Right atrium auricular region (tissue), 2 donors: ENCODE results near the gene DNAJC3. TPM values are rescaled to one million over a fixed set of nuclear protein-coding genes. Genes with fewer than 3 reads are reported as not detected.
"Not testable (repeated sequence)": the region's sequence is repeated elsewhere in the genome, so short reads cannot be mapped to it uniquely, and the experiment has no call there.

Experiments
- DNase-seq: peaks from one replicate; pipeline ENCODE4 v3.0.0-alpha.2; 2019; ENCODE audit warnings: low spot score
- H3K27ac ChIP-seq, 2 donors: fragments of 200-600 bp; sonication (generic); 1 replicate in 1 of 2; 2 replicates in 1 of 2; pipeline ENCODE4 v1.5.1; 2016 to 2019
- H3K27me3 ChIP-seq, 2 donors: fragments of 200-600 bp; sonication (generic); one replicate each; pipeline versions ENCODE4 v1.5.1 to v1.6.0; 2017 to 2019
- H3K36me3 ChIP-seq: fragments of 200-600 bp; sonication (generic); one replicate; pipeline ENCODE4 v1.5.1; 2016
- H3K4me1 ChIP-seq, 2 donors: fragments of 200-600 bp; sonication (generic); one replicate each; pipeline versions ENCODE4 v1.5.1 to v1.6.0; 2017 to 2019
- H3K4me3 ChIP-seq, 2 donors: fragments of 200-600 bp; sonication (generic); 1 replicate in 1 of 2; 2 replicates in 1 of 2; pipeline ENCODE4 v1.5.1; 2017 to 2019; ENCODE audit warnings: mild to moderate bottlenecking in 1 of 2, moderate library complexity in 1 of 2
- H3K9me3 ChIP-seq, 2 donors: fragments of 200-600 bp; sonication (generic); one replicate each; pipeline ENCODE4 v1.5.1; 2019
- total RNA-seq, 2 donors: library from RNA; depleted of rRNA; stranded (reverse); fragments of >200 nt; gene quantifications; one replicate each; pipeline ENCODE4 v1.1.0, GENCODE V29; 2016
- TF ChIP-seq, protein P1 (sequence below), 2 donors: fragments of 200-600 bp; sonication (generic); IDR thresholded peaks; one replicate each; pipeline ENCODE4 v1.5.1; 2019; ENCODE audit warnings: antibody characterized with exemption in 2 of 2

DNAJC3 gene
- total RNA-seq, 2 donors from 2014 or later = 32.6 to 37.7 TPM

DNA sequence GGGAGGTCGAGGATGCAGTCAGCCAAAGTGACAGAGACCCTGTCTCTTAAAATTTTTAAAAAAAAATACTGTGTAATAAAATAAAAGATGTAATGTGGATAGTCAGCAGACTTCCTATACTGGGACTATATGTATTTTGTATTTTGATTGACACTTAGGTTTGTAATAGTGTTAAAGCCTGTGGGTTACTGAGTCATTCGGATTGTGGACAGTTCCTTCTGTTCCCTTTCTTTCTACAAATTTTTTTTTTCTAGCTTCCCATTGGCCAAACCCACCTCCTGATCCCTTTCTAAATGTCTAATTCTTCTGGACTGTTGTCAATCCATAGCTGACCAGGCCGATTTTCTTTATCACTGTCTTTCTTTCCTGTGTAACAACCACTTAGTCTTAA is 108.0 kb downstream of the DNAJC3 start:
- H3K9me3 ChIP-seq = peaks cover 0 to 3% of the 10 kb centered on the region in 2 donors
- peaks cover 0 to 7% of the 10 kb centered on the region in 2 donors for H3K4me1 ChIP-seq
- no peak overlapping the region for H3K4me3 ChIP-seq
- no peaks in the 10 kb centered on the region for H3K27me3 ChIP-seq
- no peak for DNase-seq
- H3K27ac ChIP-seq = no peak overlapping the region
- TF ChIP-seq, protein P1, sequence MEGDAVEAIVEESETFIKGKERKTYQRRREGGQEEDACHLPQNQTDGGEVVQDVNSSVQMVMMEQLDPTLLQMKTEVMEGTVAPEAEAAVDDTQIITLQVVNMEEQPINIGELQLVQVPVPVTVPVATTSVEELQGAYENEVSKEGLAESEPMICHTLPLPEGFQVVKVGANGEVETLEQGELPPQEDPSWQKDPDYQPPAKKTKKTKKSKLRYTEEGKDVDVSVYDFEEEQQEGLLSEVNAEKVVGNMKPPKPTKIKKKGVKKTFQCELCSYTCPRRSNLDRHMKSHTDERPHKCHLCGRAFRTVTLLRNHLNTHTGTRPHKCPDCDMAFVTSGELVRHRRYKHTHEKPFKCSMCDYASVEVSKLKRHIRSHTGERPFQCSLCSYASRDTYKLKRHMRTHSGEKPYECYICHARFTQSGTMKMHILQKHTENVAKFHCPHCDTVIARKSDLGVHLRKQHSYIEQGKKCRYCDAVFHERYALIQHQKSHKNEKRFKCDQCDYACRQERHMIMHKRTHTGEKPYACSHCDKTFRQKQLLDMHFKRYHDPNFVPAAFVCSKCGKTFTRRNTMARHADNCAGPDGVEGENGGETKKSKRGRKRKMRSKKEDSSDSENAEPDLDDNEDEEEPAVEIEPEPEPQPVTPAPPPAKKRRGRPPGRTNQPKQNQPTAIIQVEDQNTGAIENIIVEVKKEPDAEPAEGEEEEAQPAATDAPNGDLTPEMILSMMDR (IDR thresholded peaks at IDR 0.05) = no peak
- peaks cover 21% of the 10 kb centered on the region for H3K36me3 ChIP-seq

DNA sequence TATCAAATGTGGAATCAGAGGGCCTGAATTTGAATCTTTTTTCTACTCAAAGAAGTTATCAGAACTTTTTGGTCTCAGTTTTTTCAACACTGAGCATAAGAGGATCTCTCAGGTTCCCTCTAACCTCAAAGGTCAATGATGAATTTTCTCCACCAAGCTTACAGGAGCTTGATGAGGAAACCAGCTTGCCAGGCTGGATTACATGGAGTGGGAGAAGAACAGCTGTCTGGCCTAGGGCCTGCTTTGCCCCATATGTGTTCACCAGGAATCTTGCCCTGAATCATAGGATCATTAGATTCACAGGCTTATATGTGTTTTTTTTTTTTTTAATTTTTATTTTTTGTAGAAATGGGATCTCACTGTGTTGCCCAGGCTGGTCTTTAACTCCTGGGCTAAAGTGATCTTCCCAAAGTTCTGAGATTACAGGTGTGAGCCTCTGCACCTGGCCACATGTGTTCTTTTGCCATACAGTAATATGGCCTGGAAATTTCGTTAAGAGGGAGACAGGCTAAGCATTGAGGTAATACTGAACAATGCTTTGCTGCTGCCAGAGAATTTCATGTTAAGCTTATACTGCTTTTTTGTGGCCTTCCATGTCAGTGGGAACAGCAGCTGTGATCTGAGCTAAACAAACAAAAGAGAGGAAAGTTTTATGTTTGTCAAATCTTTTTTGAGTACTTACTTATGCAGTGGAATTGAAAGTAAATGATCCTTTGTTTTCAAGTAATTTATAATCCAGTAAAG is 110.6 kb downstream of the DNAJC3 start:
- H3K4me3 ChIP-seq = no peak overlapping the region
- TF ChIP-seq, protein P1 (IDR thresholded peaks at IDR 0.05) = no peak
- H3K4me1 ChIP-seq = peaks cover 0 to 7% of the 10 kb centered on the region in 2 donors
- no peaks in the 10 kb centered on the region for H3K27me3 ChIP-seq
- DNase-seq = no peak
- peaks cover 44% of the 10 kb centered on the region for H3K36me3 ChIP-seq
- no peak overlapping the region for H3K27ac ChIP-seq
- no peaks in the 10 kb centered on the region for H3K9me3 ChIP-seq

DNA sequence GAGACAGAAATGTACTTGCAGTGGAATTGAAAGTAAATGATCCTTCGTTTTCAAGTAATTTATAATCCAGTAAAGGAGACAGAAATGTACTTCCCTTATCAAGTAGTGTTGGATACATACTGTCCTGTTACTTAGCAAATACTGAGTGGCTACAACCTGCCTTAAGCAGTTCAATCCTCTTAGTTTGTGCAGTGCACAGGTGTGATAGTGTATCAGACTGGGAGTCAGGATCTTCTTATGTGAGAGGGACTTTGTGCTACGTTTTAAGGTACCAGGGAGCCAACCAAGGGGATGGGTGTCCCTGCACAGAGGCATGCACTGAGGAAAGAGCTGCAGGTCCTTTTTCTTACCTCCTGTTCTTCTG is 111.1 kb downstream of the DNAJC3 start:
- TF ChIP-seq, protein P1 (IDR thresholded peaks at IDR 0.05) = no peak
- DNase-seq = no peak
- no peaks in the 10 kb centered on the region for H3K9me3 ChIP-seq

DNA sequence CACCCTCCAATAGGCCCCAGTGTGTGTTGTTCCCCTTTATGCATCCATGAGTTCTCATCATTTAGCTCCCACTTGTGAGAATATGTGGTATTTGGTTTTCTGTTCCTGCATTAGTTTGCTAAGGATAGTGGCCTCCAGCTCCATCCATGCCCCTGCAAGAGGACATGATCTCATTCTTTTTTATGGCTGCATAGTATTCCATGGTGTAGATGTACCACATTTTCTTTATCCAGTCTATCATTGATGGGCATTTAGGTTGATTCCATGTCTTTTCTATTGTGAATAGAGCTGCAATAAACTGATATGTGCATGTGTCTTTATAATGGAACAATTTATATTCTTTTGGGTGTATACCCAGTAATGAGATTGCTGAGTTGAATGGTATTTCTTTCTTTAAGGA is 112.4 kb downstream of the DNAJC3 start:
- not testable (repeated sequence) for H3K4me1 ChIP-seq, H3K27ac ChIP-seq, H3K9me3 ChIP-seq, H3K27me3 ChIP-seq, H3K4me3 ChIP-seq, DNase-seq
- H3K36me3 ChIP-seq = peaks cover 55% of the 10 kb centered on the region

More for the DNA sequence above, 111.1 kb downstream of the DNAJC3 start:
- peaks cover 0 to 7% of the 10 kb centered on the region in 2 donors for H3K4me1 ChIP-seq
- peaks cover 49% of the 10 kb centered on the region for H3K36me3 ChIP-seq
- no peak overlapping the region for H3K4me3 ChIP-seq
- no peaks in the 10 kb centered on the region for H3K27me3 ChIP-seq
- no peak overlapping the region for H3K27ac ChIP-seq

DNA sequence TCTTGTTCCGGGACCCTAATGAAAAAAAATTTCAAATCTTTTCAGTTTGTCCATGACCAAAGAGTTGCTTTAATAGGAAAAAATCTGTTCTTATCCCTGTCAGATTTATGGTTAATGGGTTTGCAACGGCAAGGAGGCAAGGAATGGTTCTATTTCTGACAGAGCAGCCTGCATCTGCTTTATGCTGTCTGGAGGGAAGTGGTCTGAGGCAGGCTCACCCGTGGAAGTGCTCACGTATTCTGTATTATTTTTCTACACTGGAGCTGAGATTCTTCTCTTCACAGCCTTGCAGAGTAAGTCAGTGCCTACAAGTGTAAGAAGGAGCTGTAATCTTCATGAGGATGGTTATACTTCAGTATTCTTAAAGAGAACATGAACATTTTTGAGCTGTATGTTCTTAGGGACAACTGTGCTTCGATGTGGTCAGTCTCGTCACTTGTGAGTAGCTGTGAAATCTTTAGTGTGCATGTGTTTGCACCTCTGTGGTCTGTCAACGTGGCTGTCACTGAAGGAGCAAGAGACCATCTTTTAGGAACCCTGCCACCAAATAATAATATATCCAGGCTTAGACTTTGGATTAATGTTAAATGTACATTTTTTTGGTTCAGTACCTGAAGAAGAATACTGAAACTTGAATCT is 114.3 kb downstream of the DNAJC3 start:
- no peaks in the 10 kb centered on the region for H3K4me1 ChIP-seq
- H3K27me3 ChIP-seq = no peaks in the 10 kb centered on the region
- H3K9me3 ChIP-seq = no peaks in the 10 kb centered on the region
- no peak overlapping the region for H3K27ac ChIP-seq
- TF ChIP-seq, protein P1 (IDR thresholded peaks at IDR 0.05) = no peak
- DNase-seq = no peak
- H3K36me3 ChIP-seq = peaks cover 66% of the 10 kb centered on the region
- H3K4me3 ChIP-seq = no peak overlapping the region

DNA sequence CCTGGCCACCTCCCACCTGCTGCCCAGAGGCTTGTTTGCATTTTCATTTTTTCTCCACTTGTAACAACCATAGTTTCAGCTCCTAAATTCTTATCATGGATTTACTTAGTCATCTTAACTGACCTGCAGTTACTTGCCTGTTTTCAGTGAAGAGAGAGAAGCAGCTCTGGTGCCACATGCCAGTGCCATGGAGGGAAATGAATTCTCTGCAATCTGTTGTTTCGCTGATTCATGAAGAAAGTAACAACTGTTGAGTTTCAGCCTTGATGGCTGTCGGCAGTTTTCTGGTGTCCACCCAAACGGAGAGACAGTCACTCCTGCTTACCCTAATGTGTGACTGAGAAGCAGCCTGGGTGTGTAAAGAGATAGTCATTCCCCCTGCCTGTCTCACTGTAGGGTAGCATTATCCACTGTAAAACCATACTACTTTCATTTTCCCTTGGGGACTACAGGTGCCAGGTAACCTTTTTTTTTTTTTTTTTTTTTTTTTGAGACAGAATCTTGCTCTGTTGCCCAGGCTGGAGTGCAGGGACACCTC is 116.1 kb downstream of the DNAJC3 start:
- H3K4me3 ChIP-seq = no peak overlapping the region
- no peaks in the 10 kb centered on the region for H3K27me3 ChIP-seq
- no peak for DNase-seq
- no peaks in the 10 kb centered on the region for H3K4me1 ChIP-seq
- peaks cover 49% of the 10 kb centered on the region for H3K36me3 ChIP-seq
- no peaks in the 10 kb centered on the region for H3K9me3 ChIP-seq
- no peak overlapping the region for H3K27ac ChIP-seq
- TF ChIP-seq, protein P1 (IDR thresholded peaks at IDR 0.05) = no peak
